Measurements from ENCODE around the gene LMNTD1.

Gene LMNTD1

DNA sequence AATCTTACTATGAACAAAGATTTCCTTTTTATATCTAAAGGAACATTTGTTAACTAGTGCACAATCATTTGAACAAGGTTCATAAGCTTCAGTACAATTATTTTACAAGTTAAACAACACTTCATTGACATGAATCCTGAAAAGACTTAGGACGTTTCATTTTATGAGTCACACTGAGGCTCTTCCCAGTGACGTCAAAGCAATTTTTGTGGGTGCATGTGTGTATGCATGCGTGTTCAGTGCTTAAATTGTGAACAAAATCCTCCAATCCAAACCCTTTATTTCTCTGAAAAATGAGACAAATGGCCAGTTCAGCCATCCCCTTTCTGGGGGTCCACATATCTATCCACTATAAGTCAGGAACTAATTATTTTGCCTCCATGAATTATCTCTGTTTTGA lies 2.9 kb downstream of the LMNTD1 start:
- no peak for DNase-seq

DNA sequence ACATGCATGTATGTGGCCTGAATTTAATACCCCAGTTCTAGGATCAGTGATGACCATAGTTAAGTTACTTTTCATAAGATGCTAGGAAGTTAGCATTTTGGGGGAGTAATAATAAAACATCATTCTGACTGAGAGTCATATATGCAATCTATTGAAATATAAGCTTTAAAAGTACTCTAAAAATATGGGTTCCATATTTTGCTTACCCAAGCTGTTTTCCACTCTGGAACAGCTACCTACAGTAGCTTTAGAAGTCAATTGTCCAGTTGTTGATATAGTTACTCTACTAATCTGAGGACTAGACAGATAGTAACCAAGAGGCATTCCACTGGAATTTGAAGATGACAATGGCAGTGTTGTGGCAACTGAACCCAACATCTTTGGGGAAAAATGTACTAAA lies 4.0 kb downstream of the LMNTD1 start:
- DNase-seq, result no peak

DNA sequence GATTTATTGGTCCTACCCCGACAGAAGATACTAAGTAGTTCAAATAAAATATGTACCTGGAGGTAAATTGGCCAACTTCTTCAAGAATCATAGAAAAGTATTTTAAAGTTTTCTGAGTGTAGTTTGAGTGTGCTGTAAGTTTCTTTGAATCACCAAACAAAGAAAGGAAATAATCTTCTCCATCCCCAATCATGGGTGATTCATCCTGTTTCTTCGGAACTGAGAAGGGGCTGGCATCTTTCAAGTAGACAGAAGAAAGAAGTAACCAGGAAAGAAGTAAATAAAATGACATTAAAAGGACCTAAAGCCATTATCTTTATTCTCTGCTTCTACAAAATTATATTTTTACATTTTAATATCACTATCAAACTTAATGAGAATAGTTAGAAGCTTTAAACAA lies 6.8 kb downstream of the LMNTD1 start:
- DNase-seq, result no peak

DNA sequence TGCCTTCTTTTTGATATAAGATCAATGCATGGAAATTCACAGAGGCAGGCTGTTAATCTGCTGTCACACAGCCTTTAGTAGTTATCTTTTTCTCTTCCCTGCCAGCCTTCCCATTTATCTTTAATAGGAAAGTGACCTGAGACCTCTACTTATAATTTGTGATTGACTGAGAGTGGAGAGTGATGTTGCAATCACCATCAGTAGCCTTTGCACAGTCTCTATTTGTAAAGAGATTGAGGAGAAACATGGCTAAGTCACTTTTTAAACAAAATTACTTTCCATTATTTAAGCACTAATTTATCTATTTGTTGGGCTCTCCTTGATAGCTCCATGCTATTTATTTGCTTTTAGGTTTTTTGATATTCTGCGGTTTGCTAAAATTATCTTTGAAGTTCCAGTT lies 19.9 kb downstream of the LMNTD1 start:
- DNase-seq, result no peak

DNA sequence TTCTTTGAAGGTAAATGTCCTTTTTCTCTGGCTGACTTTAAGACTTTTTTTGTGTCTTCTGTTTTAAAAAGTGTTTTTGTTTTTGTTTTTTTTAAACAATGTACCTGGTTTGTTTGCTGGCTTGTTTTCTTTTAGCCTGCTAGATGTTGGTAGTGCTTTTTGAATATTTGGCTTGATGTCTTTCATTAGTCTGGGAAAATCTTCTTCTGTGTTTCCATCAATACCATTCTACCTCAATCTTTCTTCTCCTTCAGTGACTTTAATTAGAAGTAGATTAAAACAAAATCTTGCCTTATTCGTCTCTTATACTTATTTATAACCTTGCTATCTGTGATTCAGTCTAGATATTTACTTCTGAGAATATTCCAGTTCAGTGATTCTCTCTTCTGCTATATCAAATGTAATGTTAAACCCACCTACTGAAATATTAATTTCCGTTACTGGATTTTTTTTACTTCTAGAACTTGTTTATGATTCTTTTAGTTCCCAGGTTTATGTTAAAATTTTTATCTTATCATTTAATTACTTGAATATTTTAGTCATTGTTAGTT lies 21.5 kb downstream of the LMNTD1 start:
- no peak for DNase-seq

DNA sequence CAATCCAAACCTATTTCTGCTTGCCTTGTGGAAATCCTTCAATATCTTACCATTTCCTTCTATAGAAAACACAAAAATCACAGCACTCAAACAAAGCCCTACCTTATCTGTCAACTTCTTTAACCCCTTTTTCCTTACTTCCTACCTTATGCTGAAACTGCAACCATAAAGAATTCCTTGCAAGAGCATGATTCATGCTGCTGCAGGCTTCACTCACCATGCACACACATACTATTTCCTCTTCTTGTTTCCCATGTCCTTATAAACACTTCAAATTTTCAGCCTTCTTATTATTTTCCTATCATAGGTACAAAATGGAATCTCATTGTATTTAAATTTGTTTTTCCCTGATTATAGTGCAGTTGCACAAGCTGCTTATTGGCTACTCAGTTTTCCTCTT lies 23.3 kb downstream of the LMNTD1 start:
- no peak for DNase-seq

DNA sequence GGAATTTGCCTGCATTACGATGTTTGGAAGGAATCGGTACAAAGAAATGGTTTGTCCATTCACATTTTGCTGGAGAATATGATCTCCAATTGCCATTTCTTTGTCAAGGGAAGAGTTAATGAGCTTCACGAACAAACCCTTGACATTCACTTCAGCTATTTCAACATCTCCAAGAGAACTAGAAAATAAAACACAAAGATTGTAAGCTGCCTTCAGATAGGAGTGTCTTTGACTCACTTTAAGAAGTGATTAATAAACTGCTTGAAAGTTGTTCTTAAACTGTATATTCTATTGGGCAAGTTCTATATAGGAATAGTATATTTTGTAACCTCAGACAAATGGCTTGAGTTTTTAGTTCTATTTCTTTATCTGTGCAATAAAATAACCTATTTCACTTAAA lies 26.3 kb downstream of the LMNTD1 start:
- no peak for DNase-seq

DNA sequence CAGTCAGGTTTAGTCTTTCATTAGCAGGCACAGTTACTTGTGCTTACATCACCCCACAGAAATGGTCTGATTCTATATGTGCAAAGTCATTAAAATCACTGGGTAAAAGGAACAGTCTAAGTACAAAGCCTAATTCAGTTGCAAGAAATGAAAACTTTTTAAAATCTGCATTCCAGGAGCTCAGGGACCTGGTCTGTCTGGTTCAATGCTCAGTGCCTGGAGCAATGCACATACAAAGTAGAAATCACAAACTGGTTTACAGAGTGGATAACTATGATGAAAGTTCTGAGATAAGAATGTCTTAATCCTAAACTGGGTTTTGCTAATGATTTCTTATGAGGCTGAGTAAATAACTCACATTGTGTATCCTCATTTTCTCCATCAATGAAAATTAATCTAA lies 28.7 kb downstream of the LMNTD1 start:
- no peak for DNase-seq

DNA sequence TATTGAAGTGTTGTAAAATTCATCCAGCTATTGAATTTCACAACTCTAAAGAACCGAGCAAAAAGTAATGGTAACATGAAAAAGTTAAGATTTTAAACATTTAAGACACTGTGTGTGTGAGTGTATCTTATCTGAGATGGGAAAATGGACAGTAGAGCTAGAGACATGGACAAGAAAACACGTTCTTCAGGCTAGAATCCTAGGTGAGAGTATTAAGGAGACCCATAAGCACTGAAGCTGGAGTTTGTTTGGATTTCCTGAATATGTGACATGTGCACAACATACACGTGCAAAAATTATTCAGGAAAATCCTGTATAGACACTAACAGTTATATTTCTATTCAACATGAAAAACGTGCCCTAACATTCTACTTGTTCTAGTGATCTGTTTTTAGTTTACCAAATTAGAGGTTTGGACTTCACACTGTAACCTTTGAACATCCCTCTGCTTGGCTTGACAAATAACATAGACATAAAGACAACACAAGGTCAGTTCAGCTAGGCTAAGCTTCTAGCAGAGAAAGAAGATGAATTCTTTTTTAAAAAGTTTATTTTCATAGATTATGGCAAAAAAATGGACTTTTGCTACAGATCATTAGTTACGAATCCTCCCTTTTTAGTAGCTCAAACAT lies 31.3 kb downstream of the LMNTD1 start:
- no peak for DNase-seq

DNA sequence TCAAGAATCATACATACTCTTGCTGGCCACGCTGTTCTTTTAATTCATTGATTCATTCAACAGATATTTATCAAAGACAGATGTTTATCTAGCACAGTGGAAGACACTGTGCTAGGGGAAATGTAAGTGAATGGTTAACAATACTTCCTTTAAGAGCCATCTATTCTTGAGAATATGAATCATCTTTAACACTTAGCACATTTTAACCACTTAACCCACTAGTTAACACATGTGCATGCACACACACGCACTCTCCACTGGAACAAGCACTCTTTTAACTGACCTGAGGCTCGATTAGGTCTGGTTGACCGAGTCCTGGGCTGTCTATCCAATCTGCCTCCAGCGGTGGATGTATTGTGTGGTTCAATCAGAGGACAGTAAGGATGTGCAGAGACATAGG lies 34.6 kb downstream of the LMNTD1 start:
- DNase-seq, result no peak

DNA sequence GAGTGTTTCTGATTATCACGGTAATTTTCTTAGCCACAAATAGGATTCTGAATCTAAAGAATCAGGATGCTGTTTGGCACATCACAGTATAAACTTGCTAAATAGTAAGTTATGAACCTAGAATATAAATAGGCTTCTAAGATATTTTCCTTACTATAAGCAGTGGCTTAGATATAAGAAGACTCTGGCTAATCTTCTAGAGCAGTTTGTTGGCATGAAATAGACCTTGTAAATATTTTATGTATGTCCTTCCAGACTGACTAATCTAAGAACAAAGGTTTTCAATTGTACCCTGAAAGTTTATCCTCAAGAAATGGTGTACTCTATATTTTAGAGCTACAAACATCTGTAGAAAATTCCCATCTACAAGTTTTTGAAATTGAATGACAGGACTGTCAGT lies 48.3 kb downstream of the LMNTD1 start:
- no peak for DNase-seq

DNA sequence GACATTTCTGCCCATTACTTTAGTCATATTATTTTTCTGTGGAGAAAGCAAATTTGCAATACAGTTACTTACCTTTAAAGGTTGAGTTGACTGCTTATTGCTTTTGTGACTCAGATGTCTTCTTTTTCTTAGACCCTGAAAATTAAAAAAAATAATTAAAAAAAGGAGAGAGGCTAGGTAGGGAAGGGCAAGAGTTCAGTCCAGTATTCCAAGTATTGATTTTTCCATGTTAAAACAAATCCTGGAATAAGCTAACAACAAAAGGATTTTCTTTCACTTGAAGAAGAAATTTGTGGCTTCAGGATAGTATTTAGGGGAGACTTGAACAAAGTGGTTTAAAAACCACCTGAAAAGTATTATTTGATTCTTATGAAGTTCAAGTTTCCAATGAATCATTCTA lies 49.4 kb downstream of the LMNTD1 start:
- DNase-seq, result no peak

DNA sequence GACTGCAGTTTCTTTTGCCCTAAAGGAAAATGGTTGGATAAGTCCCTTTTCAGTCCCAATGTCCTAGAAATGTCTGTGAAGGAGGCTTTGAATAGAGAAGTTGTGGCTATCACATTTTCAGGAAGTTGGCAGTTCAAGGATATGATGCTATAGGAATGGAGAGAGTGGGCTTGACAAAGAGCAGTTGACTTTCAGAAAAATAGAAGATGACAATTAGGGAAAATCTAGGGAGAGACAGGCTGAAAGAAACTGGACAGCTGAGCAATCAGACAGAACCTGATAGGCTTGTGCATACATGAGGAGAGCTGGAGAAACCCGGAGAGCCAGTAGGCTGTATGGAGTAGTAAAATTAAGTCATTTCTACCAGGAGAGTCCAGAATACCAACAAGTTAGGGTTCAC lies 50.5 kb downstream of the LMNTD1 start:
- DNase-seq, result no peak

DNA sequence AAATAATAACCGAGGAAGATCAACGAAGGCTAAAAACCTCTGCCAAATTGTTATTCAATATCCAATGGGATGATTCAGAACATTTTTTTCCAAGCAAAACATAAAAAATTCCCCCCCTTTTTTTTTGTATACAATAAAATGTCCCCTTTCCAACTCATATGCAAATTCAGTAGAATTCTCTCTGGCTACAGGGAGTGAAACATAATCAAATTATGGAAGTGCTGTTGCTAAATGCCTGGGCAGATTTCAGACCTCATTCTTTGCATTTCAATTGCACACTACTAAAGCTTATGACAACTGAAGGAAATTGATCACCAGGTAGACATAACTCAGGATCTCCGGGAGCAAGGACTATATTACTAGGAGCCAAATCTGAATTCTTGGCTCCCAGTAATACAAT lies 51.0 kb downstream of the LMNTD1 start:
- DNase-seq, result no peak

DNA sequence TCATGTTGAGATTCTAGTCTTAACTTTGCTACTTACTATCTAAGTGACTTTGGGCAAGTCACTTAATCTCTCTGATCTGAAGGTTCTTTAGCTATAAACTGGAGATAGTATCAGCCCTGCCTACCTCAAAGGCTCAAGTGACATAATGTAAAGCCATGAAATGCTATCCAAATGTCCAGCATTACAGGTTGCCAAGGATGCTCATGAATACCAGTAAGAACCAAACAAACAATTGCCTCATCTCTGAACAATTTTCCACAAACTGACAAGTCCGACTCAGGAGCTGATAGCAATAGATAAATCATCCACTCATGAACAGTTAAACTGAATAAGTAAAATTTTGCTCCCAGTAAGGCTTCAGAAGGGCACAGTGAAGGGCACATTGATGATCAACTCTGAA lies 51.5 kb downstream of the LMNTD1 start:
- DNase-seq, result no peak

DNA sequence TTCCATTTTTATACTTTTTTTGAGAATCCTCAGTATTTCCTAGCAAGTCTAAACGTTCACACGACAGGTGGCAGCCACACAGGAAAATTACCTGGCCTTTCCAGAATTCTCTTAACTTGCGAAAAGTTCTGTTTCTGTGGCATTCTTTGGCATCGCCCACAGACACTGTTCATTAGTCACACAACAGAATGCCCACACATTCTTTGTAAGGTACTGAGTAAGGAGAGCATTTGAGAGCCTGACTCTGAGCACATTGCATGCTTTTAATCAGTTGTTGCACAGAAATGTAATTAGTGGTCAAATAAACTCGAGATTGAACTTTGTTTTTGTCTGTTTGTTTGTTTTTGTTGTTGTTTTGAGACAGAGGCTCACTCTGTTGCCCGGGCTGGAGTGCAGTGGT lies 52.4 kb downstream of the LMNTD1 start:
- no peak for DNase-seq

DNA sequence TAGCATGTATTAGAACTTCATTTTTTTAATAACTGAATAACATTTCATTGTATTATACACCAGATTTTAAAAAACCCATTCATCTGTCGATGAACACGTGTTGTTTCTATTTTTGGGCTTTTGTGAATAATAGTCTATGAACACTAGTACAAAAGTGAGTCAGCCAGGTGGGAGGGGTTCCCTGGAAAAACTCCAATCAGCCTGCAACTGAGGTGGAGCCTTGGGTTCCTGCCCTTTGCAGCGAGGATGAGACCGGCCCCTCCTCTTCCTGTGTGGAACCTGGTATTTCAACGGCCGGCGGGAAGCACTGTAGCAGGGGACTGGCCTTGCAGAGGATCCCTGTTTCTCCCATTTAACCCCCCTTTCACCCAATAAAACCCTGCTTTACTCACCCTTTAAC lies 56.1 kb downstream of the LMNTD1 start:
- DNase-seq, result no peak

DNA sequence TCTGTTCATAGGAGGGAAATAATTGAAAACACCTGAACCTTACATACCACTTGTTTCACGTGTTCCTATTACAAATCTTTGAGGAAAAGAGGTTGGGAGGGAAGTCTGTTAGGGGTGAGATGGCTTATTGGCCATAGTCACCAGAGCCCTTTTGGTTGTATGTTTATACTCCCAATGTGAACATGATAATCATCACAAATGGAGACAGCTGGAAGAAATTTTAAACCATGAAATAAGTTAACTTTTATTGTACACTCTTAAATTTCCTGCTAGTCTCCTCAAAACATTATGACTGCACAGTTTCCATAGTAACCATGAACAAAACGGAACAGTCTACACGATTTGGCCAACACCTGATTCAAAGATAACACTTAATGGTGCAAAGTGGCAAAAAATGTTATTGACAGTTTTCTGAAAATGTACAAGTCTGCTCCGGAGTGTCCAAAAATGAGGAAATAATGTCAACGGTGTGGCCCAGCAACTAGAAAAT lies 56.9 kb downstream of the LMNTD1 start:
- DNase-seq, result no peak

DNA sequence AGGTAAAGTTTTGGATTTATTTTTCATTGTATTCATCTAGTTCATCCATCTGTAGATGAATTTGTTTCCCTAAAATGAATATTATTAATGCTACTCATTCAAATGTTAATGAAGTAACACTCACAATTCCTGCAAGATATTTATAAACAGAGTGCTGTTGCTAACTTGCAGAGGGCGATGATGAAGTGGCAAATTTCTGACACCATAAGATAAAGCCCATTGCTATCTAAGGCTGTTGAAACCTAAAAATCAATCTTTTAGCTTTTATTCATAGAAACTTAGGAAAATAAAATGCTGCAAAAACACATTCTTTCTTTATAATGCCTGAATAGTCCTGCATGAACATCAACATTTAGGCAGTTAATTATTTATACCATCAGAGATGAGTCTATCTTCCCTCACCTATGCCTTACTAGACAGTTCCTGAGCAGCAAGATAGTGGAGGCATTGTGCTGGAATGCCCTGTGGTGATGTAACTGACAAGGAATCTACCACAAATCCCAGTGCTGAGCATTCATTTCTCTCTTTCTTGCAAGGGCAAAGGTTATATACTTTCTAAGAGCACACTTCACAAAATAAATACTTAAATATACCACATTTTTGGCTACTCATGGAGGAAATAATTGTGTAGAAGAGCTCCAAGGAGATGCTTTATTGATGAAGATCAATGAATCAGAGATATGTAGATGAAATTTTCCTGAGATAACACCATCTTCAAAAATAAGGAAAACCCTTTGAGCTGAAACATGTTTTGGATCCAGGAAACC lies 57.6 kb downstream of the LMNTD1 start:
- no peak for DNase-seq

DNA sequence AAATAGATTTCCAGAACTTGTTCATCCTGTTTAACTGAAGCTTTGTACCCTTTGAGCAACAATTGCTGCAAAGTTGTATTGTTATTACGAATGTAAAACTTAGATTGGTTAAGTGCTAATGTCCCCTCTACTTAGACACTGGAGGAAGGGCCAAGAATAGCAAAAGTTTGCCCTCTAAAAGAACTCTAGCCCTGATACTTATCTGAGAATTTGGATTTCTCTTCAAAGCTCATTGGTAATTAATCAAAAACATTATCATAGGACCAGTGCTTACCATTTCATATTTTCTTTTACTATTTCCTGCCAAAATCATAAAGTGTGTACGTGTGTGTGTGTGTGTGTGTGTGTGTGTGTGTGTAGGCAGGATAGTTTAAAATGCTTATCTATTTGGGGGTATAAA lies 58.2 kb downstream of the LMNTD1 start:
- DNase-seq, result no peak

DNA sequence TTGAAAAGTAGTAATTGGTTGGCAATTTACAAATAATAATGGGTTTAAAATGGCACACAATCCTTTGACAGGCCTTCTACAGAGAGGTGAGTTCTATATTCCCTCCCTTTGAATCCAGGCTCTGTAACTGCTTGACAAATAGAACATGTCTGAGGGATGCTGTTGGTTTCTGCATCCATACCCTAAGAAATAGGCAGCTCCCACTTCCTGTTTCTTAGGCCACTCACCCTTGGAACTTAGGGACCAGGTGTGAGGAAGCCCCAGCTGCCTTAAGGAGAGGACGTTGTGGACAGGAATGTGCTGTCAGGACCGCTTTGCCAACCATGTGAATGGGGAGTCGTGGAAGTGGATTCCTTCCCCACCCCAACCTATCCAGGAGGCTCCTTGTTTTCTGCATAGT lies 59.4 kb downstream of the LMNTD1 start:
- DNase-seq, result no peak

DNA sequence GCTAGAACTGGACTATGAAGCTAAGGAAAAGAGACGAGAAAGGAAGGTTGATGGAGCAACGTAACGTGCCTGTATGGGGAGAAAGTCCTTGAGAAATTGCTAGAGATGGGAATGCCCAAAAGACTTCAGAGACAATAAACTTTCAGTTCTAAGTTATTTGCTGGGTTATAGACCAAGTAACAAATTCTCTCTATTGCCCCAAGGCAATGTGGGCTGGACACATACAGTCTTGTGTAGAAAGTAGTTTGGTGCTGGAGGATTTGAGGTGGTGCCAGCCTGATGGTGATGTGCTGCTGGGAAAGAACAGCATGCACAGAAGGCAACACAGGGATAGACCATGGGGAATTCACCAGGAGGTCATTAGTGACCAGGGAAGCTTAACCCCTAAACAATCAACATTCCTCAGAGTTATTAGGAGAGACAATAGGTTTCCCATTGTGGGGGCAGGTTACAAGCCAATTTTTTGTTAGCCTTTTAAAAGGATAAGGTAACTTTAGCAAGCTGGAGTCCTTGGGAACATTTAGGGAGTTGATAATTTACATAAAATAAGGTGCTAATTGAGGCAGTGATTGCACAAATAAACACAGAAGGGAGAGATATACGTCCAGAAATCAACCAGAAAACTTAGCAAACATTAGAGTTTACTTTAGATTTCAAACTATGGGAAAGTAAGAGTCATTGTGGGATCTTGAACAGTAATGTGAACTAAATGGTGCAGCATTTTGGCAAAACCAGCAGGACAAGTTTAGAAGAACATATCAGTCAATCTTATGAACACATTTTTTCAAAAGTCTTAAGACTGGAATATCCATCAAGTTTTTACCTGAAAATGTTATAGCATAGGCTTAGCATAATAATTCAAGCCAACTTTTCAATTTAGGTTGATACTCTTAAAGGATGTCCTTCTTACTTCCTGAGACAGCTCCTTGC lies 61.4 kb downstream of the LMNTD1 start:
- no peak for DNase-seq

Data from DMS 273 treated with DMSO at 0.1 percent for 48 hours (cell line).